ENCODE measurements around the gene NENF.
A peak's percentile ranks its signal among the peaks of the same experiment; 100 is the strongest.
"Not testable (repeated sequence)": the region's sequence is repeated elsewhere in the genome, so short reads cannot be mapped to it uniquely, and the experiment has no call there.

Gene NENF

GRCh38 chr1:212432661-212433576 lies at the start of gene NENF:
Gene NENF (plus strand): TSS chr1:212432920. CDS start chr1:212432944, 24 bp downstream.
- DNase-seq (ENCODE audit: low read depth, low spot score): peak; percentile 71
- TF ChIP-seq CTCF (IDR thresholded peaks at IDR 0.05; ENCODE audit: low read depth, low read length): no peak
- peak within 1 kb of the TSS; percentile 63 for H3K4me3 ChIP-seq (ENCODE audit: low read depth, low read length)
- in situ Hi-C loops (cut with HindIII; ENCODE audit: low sequenced_read_pairs): no loop called here

GRCh38 chr1:212386029-212386428 lies 46.7 kb upstream of the NENF start:
- H3K4me3 ChIP-seq (ENCODE audit: low read depth, low read length): no peak overlapping the region
- TF ChIP-seq CTCF (IDR thresholded peaks at IDR 0.05; ENCODE audit: low read depth, low read length): no peak
- no peak for DNase-seq (ENCODE audit: low read depth, low spot score)
- in situ Hi-C loops (cut with HindIII; ENCODE audit: low sequenced_read_pairs): no loop called here

- no peak overlapping the region for H3K4me3 ChIP-seq (ENCODE audit: low read depth, low read length)
- in situ Hi-C loops (cut with HindIII; ENCODE audit: low sequenced_read_pairs): no loop called here
- no peak for DNase-seq (ENCODE audit: low read depth, low spot score)
- TF ChIP-seq CTCF (IDR thresholded peaks at IDR 0.05; ENCODE audit: low read depth, low read length): no peak
Measured at GRCh38 chr1:212388985-212389716, 43.6 kb upstream of the NENF start.

- H3K4me3 ChIP-seq (ENCODE audit: low read depth, low read length); in situ Hi-C loops (cut with HindIII; ENCODE audit: low sequenced_read_pairs); DNase-seq (ENCODE audit: low read depth, low spot score): not testable (repeated sequence)
Measured at GRCh38 chr1:212395678-212396437, 36.9 kb upstream of the NENF start.

GRCh38 chr1:212396638-212397037 lies 36.1 kb upstream of the NENF start:
- no peak overlapping the region for H3K4me3 ChIP-seq (ENCODE audit: low read depth, low read length)
- TF ChIP-seq CTCF (IDR thresholded peaks at IDR 0.05; ENCODE audit: low read depth, low read length): no peak
- in situ Hi-C loops (cut with HindIII; ENCODE audit: low sequenced_read_pairs): no loop called here
- DNase-seq (ENCODE audit: low read depth, low spot score): peak; percentile 19

GRCh38 chr1:212397171-212397570 lies 35.5 kb upstream of the NENF start:
- in situ Hi-C loops (cut with HindIII; ENCODE audit: low sequenced_read_pairs): no loop called here
- no peak for TF ChIP-seq CTCF (IDR thresholded peaks at IDR 0.05; ENCODE audit: low read depth, low read length)
- no peak overlapping the region for H3K4me3 ChIP-seq (ENCODE audit: low read depth, low read length)
- no peak for DNase-seq (ENCODE audit: low read depth, low spot score)
